ENCODE results near the gene MMP14.
A peak's percentile ranks its signal among the peaks of the same experiment; 100 is the strongest.

The MMP14 gene

GRCh38 chr14:22864979-22865378, 28.6 kb downstream of the MMP14 start:
- DNase-seq, result no peak

- DNase-seq, result no peak
Measured at GRCh38 chr14:22865424-22866405, 29.3 kb downstream of the MMP14 start.

- DNase-seq, result no peak
Measured at GRCh38 chr14:22866874-22867273, 30.5 kb downstream of the MMP14 start.

GRCh38 chr14:22870811-22871223, 34.4 kb downstream of the MMP14 start:
- no peak for DNase-seq

GRCh38 chr14:22871224-22872032, 35.0 kb downstream of the MMP14 start, which contains the start of gene LRP10:
TSS of gene LRP10 (plus strand) at chr14:22871740. CDS start at chr14:22872304, 564 bp downstream.
- peak; percentile 78 for DNase-seq

- DNase-seq, result peak; percentile 77
Measured at GRCh38 chr14:22872033-22872832, 35.8 kb downstream of the MMP14 start.

- DNase-seq, result no peak
Measured at GRCh38 chr14:22872833-22873520, 36.6 kb downstream of the MMP14 start.

- no peak for DNase-seq
Measured at GRCh38 chr14:22875003-22875747, 38.8 kb downstream of the MMP14 start.

GRCh38 chr14:22875748-22876319, 39.4 kb downstream of the MMP14 start:
- DNase-seq, result no peak

GRCh38 chr14:22877000-22877501, 40.7 kb downstream of the MMP14 start:
- no peak for DNase-seq

- no peak for DNase-seq
Measured at GRCh38 chr14:22878271-22879246, 42.2 kb downstream of the MMP14 start.

- no peak for DNase-seq
Measured at GRCh38 chr14:22882064-22882463, 45.7 kb downstream of the MMP14 start.

- DNase-seq, result peak; percentile 48
Measured at GRCh38 chr14:22882529-22883172, 46.3 kb downstream of the MMP14 start.

- no peak for DNase-seq
Measured at GRCh38 chr14:22883173-22883976, 47.0 kb downstream of the MMP14 start, which contains the start of gene REM2. TSS of gene REM2 (plus strand) at chr14:22883222. CDS start at chr14:22883288, 66 bp downstream.

- DNase-seq, result no peak
Measured at GRCh38 chr14:22884076-22884737, 47.8 kb downstream of the MMP14 start.

- DNase-seq, result no peak
Measured at GRCh38 chr14:22884738-22885523, 48.5 kb downstream of the MMP14 start.
